GM12801 (cell line): Measurements from ENCODE around the gene CNTNAP2.

Source experiments
- TF ChIP-seq, protein P1 (sequence below): IDR thresholded peaks from one replicate; pipeline ENCODE4 v1.5.1; 2011; ENCODE audit warnings: control low read depth; ENCODE audit not compliant: insufficient read length; ENCODE audit errors: extremely low read depth

The CNTNAP2 gene

DNA sequence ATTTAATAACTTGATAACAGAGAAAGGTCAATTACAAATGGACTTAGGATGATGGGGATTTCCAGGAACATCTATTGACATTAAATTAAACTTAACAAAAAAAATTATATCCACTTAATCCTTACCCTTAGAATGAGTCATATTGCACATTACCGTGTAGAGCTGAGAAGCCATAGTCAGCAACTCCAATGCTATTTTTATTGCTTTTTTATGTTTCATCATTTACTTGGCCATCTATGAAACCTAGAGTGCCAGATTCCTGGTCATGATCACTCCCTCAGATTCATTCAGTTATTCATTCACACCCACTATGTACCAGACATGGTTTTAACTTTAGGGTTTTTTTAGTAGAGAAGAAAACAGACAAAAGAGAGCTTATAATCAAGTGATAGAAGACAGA, 1180.4 kb downstream of the CNTNAP2 start:
- TF ChIP-seq, protein P1, sequence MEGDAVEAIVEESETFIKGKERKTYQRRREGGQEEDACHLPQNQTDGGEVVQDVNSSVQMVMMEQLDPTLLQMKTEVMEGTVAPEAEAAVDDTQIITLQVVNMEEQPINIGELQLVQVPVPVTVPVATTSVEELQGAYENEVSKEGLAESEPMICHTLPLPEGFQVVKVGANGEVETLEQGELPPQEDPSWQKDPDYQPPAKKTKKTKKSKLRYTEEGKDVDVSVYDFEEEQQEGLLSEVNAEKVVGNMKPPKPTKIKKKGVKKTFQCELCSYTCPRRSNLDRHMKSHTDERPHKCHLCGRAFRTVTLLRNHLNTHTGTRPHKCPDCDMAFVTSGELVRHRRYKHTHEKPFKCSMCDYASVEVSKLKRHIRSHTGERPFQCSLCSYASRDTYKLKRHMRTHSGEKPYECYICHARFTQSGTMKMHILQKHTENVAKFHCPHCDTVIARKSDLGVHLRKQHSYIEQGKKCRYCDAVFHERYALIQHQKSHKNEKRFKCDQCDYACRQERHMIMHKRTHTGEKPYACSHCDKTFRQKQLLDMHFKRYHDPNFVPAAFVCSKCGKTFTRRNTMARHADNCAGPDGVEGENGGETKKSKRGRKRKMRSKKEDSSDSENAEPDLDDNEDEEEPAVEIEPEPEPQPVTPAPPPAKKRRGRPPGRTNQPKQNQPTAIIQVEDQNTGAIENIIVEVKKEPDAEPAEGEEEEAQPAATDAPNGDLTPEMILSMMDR: no peak

- TF ChIP-seq, protein P1: no peak
Measured at GRCh38 chr7:147298611-147299043, 1182.0 kb downstream of the CNTNAP2 start.

DNA sequence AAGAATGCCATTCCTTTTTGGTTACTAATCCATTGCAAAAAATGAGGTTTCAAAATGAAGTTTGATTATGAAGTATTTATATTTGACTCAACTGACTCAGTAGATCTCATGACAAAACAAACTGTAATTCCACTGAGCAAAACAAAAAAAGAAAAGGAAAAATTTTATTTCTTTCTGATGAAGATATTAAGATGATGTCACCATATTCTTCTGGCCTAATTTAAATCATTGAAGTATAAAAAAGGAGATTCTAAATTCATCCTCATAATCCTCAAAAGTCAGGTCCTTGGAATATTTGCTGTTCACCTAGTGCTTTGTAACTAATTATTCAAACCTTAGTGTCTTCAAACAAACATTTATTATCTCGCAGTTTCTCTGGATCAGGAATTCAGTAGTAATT, 1183.7 kb downstream of the CNTNAP2 start:
- TF ChIP-seq, protein P1: no peak

- TF ChIP-seq, protein P1: no peak
Measured at GRCh38 chr7:147304376-147304775, 1187.8 kb downstream of the CNTNAP2 start.

DNA sequence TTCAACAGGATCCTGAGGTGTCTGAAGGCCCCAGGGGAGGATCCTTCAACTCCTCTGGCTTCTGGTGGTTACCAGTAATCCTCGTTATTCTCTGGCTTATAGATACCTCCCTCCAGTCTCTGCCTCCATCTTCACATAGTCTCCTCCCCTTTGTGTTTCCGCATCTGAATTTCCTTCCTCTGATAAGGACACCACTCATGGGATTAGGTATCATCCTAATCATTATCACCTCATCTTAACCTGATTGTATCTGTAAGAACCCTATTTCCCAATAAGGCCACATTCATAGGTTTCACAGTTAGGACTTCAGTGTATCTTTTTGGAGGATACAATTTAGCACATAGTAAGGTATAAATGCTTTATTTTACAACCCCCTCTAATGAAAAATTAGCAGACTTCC, 1189.2 kb downstream of the CNTNAP2 start:
- TF ChIP-seq, protein P1: no peak

- TF ChIP-seq, protein P1: no peak
Measured at GRCh38 chr7:147308539-147308938, 1191.9 kb downstream of the CNTNAP2 start.

- TF ChIP-seq, protein P1: no peak
Measured at GRCh38 chr7:147311336-147311735, 1194.7 kb downstream of the CNTNAP2 start.

- TF ChIP-seq, protein P1: no peak
Measured at GRCh38 chr7:147321504-147321903, 1204.9 kb downstream of the CNTNAP2 start.
